ENCODE results near the gene CBFA2T2.
"Not testable (repeated sequence)": the region's sequence is repeated elsewhere in the genome, so short reads cannot be mapped to it uniquely, and the experiment has no call there.

CBFA2T2 gene

GRCh38 chr20:33531047-33531877 is 41.4 kb downstream of the CBFA2T2 start:
- no peak overlapping the region for H3K4me3 ChIP-seq (ENCODE audit: low read depth, low read length)
- no peak for TF ChIP-seq CTCF (IDR thresholded peaks at IDR 0.05; ENCODE audit: insufficient read depth, low read depth, low read length, missing control alignments)
- peak; percentile 1 for DNase-seq (ENCODE audit: low read depth)

DNA sequence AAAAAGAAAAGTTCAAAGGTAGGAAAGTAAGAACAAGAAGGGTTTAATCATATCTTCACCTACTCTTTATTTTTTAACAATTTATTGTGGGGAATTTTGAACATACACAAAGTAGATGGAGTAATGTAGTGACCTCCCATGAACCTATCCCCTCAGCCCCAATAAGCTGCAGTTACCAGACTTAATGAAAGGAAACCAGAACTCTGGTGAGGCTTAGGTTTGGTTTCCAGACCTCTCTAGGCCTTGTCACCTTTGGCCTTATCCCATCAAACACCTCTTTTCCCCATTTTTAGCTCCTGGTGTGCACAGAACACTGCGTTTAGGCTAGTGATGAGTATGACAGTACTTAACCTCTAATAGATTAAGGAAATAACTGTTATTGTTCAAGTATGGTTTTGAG is 42.0 kb downstream of the CBFA2T2 start:
- no peak for TF ChIP-seq CTCF (IDR thresholded peaks at IDR 0.05; ENCODE audit: insufficient read depth, low read depth, low read length, missing control alignments)
- no peak overlapping the region for H3K4me3 ChIP-seq (ENCODE audit: low read depth, low read length)
- DNase-seq (ENCODE audit: low read depth): no peak

GRCh38 chr20:33532753-33533459 is 43.0 kb downstream of the CBFA2T2 start:
- no peak for DNase-seq (ENCODE audit: low read depth)
- no peak for TF ChIP-seq CTCF (IDR thresholded peaks at IDR 0.05; ENCODE audit: insufficient read depth, low read depth, low read length, missing control alignments)
- no peak overlapping the region for H3K4me3 ChIP-seq (ENCODE audit: low read depth, low read length)

DNA sequence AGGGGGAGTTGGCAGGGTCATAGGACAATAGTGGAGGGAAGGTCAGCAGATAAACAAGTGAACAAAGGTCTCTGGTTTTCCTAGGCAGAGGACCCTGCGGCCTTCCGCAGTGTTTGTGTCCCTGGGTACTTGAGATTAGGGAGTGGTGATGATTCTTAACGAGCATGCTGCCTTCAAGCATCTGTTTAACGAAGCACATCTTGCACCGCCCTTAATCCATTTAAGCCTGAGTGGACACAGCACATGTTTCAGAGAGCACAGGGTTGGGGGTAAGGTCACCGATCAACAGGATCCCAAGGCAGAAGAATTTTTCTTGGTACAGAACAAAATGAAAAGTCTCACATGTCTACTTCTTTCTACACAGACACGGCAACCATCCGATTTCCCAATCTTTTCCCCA is 45.8 kb downstream of the CBFA2T2 start:
- H3K4me3 ChIP-seq (ENCODE audit: low read depth, low read length); DNase-seq (ENCODE audit: low read depth): not testable (repeated sequence)

GRCh38 chr20:33537608-33538007 is 47.7 kb downstream of the CBFA2T2 start:
- no peak overlapping the region for H3K4me3 ChIP-seq (ENCODE audit: low read depth, low read length)
- no peak for DNase-seq (ENCODE audit: low read depth)
- TF ChIP-seq CTCF (IDR thresholded peaks at IDR 0.05; ENCODE audit: insufficient read depth, low read depth, low read length, missing control alignments): no peak

DNA sequence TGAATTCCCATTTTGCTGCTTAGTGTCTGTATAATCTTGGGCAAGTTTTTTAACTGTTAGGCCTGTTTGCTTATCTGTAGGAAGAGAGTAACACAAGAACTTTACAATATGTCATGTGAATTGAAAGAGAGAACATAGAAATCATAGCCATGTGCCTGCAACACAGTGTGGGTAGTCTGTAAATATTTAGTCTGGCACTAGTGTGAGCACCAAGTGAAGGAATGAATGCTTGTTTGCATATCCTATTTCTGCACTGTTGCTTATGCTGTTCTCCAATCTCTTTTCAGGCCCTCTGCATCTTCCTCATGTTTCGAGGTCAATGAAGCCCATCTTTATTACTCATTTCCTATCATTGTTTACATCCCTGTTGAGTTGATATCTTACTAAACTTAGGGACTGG is 49.2 kb downstream of the CBFA2T2 start:
- no peak for TF ChIP-seq CTCF (IDR thresholded peaks at IDR 0.05; ENCODE audit: insufficient read depth, low read depth, low read length, missing control alignments)
- no peak overlapping the region for H3K4me3 ChIP-seq (ENCODE audit: low read depth, low read length)
- no peak for DNase-seq (ENCODE audit: low read depth)

DNA sequence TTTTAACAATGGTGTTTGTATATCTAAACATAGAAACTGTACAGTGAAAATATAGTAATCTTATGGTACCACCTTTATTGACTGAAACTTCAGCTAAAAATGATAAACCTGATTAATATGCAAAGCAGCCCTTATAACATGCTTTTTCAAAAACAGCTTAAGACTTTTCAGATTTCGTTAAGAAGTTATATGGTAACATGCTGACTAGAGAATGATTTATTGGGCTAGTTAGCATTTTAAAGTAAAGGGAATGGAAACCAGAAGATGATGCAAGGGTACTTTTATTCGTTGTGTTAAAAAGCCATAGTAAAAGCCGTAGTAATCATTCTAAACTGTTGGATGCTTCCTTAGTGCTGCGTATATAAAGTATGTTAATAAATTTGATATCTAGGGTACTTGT is 50.5 kb downstream of the CBFA2T2 start:
- H3K4me3 ChIP-seq (ENCODE audit: low read depth, low read length): no peak overlapping the region
- DNase-seq (ENCODE audit: low read depth): no peak
- TF ChIP-seq CTCF (IDR thresholded peaks at IDR 0.05; ENCODE audit: insufficient read depth, low read depth, low read length, missing control alignments): no peak
